ENCODE results near the gene ABCA13.

ABCA13 gene

DNA sequence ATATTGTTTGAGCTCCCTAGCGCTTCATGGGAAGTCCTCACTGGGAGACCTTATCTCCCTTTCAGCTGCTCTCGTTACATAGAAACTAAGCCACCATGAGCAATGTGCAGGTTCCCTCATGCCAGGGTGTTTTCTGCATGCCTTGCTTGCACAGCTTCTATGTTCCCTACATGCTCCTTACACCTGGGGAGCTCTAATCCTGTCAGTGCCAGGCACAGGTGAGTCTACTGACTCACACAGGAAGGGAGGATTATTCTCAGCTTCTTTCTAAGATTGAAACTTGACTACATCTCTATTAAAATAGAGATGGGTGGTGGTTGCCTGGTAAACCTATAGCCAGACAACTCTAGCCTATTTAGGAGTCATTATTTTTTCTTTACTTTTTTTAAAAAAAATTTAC, 377.4 kb downstream of the ABCA13 start:
- no peak for DNase-seq

GRCh38 chr7:48551652-48552051, 380.4 kb downstream of the ABCA13 start:
- no peak for DNase-seq

GRCh38 chr7:48563334-48563733, 392.1 kb downstream of the ABCA13 start:
- DNase-seq, result no peak

GRCh38 chr7:48575516-48575915, 404.3 kb downstream of the ABCA13 start:
- no peak for DNase-seq

DNA sequence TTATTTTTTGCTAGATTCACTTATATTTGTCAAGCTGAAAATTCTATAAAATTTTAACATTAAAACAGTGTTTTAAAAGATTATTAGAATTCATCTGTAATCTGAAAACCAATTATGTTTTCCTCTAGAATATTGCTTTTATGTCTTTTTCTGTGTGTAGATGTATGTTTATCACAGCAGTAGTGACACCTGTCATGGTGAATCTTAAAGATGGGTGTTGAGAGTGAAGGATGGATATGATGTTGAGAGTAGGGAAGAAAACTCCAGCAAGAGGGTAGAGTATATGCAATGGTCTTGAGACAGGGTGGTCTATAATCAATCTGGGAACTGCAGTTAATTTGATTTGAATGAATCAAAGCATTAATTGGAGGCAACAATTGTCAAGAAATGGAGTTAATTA, 416.2 kb downstream of the ABCA13 start:
- no peak for DNase-seq

DNA sequence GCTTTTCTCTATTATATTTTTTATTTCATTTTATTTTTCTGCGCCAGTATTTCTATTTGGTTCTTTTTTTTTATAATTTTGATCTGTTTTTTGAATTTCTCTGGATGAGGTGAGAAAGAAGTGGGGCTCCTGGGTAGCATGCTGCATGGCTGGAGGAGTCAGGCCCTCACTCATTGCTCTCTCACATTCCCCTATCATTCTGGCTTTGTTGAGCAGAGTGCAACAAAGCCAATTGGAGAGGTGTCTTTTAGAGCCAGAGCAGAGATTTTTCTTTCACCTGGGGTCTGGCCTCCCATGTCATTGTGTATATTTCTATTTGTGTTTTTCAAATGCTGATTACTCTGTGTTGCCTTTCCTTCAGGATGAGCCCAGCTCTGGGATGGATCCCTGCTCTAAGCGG, 423.1 kb downstream of the ABCA13 start:
- no peak for DNase-seq

DNA sequence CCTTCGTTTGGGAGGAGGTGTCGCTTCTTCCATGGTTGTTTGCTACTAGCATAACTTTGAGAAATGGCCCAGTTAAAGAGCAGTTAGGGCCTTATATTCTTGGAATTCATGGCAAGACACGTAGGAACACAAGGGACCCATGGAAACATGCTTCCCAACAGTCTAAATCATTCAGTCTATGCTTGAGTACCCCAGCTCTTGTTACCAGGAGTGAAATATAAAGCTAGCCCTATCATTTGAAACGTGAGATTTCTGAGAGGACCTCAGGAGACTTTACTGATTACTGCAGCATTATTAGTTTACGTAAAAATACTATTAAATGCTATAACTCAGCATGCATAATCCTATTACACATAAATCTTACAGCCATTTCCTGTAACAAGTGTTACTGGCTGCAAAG, 424.5 kb downstream of the ABCA13 start:
- DNase-seq, result no peak

- no peak for DNase-seq
Measured at GRCh38 chr7:48610705-48611104, 439.4 kb downstream of the ABCA13 start.

- DNase-seq, result no peak
Measured at GRCh38 chr7:48611993-48612392, 440.7 kb downstream of the ABCA13 start.

DNA sequence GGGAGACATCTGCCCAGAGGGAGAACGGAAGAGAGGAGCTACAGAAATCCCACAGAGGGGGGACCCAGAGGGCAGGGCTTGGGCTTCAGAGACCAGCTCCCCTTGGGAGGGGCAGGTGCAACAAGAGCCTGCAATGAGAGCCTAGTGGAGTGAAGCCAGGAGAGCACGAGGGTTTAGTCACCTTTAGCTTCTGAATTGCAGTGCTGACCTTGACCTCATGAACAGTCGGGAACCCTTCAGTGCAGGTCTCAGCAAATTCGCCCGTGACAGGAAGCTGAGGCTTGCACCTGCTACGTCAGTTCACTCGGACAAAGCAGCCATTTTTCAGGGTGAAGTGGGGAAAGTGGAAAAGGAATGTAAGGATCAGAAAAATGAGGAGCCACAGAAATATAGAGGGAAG, 446.2 kb downstream of the ABCA13 start:
- DNase-seq, result no peak

GRCh38 chr7:48617993-48618392, 446.7 kb downstream of the ABCA13 start:
- no peak for DNase-seq

GRCh38 chr7:48621076-48621475, 449.8 kb downstream of the ABCA13 start:
- DNase-seq, result no peak

DNA sequence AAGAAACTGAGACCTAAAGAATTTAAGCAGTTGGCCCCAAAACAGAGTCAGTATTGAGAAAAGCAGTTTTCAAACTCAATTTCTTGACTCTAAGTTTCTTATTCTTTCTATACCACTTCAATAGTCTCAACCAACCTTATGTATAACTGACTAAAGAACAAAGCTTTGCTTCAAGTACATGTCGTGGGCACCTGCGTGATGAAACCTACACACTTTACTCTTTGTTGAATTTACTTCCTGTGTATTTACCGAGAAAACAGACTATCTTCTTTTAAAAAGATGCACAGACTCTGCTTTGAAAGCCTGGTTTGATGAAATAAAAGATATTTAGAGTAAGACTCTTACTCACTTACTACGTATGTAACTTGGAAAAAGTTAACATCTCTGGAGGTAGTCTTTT, 455.9 kb downstream of the ABCA13 start:
- DNase-seq, result no peak

DNA sequence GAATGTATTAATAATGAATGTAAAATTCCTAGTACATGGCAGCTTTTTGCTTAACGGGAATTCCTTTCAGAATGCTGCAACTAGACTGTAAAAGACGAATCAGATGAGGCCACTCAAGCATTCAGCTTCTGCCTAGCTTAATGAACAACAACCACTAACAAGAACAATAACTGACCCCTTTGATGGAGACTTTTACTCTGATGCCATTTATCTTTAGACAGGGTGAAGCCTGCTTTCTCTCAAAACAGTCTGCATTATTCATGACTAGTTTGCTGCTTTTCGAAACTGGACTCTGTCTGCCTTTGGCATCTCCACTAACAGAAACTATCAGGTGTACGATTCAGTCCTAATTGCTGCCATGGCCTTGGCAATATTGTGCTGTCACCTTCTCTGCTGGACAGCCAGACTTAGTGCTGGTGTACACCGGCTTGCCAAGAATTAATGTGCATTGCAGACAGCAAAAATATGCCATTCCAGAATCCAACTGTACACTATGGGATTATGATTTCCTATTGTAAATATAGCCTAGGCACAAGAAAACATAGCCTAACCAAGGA, 457.6 kb downstream of the ABCA13 start:
- no peak for DNase-seq

GRCh38 chr7:48634116-48634632, 462.9 kb downstream of the ABCA13 start:
- DNase-seq, result no peak

GRCh38 chr7:48635796-48636195, 464.5 kb downstream of the ABCA13 start:
- no peak for DNase-seq

- no peak for DNase-seq
Measured at GRCh38 chr7:48636391-48637015, 465.2 kb downstream of the ABCA13 start.

DNA sequence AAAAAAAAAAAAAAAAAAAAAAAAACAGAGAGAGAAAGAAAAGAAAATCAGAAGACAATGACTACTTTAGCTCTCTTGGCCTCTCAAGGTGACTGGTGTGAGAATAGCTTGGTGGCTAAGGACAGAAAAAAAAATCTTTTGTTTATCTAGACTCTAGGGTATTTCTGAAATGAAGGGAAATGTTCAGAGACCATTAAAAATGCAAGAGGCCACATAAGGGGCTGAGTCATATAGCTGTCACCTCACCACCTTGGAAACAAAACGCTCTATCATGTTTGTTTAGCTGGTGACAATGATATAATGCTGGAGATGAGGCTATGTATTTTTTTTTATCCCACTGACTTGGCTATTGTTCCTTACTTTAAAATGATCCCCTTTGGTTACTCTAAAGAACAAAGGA, 466.1 kb downstream of the ABCA13 start:
- DNase-seq, result no peak

- DNase-seq, result no peak
Measured at GRCh38 chr7:48638041-48638440, 466.8 kb downstream of the ABCA13 start.

- no peak for DNase-seq
Measured at GRCh38 chr7:48643431-48644013, 472.3 kb downstream of the ABCA13 start.

DNA sequence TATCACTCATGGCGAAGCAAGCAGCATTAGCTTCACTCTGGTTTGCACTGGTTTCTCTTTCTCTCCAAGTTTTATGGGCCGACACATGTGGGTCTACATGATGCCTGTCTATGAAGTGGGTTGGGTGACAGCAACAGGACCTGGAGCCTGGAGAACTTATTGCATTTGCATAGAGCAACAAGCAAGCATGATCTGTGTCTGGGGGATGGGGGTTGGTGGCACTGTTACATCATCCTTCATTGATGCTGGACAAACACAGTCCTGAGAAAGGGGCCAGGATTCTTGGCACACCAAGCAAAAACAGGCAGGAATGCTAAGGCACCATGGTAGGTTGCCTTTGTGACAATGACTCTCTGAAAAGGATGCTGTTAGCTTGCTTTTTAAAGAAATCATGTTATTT, 486.9 kb downstream of the ABCA13 start:
- DNase-seq, result no peak

DNA sequence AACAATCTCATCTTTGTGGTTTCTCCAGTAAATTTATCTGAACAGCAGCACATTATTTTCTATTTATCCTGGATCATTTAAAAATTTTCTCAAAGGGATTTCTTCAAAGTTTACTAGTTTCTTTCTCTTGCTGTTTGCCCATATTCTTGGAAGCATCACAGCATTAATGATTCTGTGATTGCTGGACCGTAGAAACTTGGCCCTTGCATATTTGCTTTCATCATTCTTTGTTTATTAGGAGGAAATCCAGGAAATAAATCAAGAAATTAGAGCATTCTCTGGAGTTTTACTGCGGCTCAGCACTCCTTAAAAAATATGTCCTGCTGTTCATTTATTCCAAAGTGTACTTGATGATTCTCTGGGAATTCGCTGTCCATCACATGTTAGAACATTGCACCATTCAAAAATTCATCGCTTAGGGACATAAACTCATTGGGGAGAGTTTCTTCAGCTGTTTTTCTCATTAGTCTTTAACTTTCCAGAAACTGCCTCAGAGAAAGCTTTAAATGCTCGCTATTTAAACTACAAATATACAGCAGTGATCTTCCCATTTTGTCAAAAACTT, 489.1 kb downstream of the ABCA13 start:
- DNase-seq, result no peak

DNA sequence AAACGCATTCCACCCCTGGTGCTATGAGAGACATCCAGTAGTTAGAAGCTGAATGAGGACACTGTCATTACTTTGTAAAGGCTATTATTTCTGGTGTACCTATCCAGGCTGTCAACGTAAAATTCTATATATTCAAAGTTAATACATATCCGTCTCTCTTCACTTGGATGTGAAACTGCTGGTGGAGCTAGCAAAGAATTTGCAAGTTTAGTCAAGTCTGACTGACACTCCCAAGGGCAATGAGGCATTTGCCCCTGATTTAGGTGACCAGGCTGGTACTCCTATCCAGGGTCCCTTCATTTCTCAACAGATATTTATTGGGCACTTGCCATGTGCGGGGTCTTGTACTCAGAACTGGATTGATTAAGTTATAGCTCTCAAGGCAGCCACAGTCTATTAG, 493.0 kb downstream of the ABCA13 start:
- DNase-seq, result no peak

Data from stimulated activated CD4-positive, alpha-beta T cell treated with anti-CD3 and anti-CD28 coated beads, Interleukin-2, amount 100 ng/mL, for 48 hours (primary cell).